K562 (cell line): ENCODE data around the gene DBNL. TPM values are rescaled to one million over a fixed set of nuclear protein-coding genes. Genes with fewer than 3 reads are reported as not detected.

Source experiments
- ARID1B ChIP-seq: fragments of 450-650 bp; IDR thresholded peaks from 2 replicates; pipeline ENCODE4 v1.6.1; 2016; ENCODE audit warnings: antibody characterized with exemption, mild to moderate bottlenecking, inconsistent platforms
- DNMT1 ChIP-seq: fragments of 450-650 bp; IDR thresholded peaks from 2 replicates; pipeline ENCODE4 v1.6.1; 2016; ENCODE audit warnings: antibody characterized with exemption, mild to moderate bottlenecking
- HCFC1 ChIP-seq: IDR thresholded peaks from 2 replicates; pipeline ENCODE4 v1.6.1; 2012; ENCODE audit warnings: low read depth, low read length, improper control_type of control experiment
- HDAC8 ChIP-seq: fragments of 450-650 bp; IDR thresholded peaks from 2 replicates; pipeline ENCODE4 v1.6.1; 2016; ENCODE audit warnings: mild to moderate bottlenecking, missing genetic modification characterization, moderate library complexity, missing compliant biosample characterization
- MAFK ChIP-seq: IDR thresholded peaks from 2 replicates; pipeline ENCODE4 v1.6.1; 2011; ENCODE audit warnings: low read length, improper control_type of control experiment
- SAFB2 ChIP-seq: fragments of 200-400 bp; formaldehyde crosslinking; IDR thresholded peaks from 2 replicates; pipeline ENCODE4 v1.6.1; 2018; ENCODE audit warnings: borderline replicate concordance, low read length, low read depth, moderate library complexity; ENCODE audit not compliant: severe bottlenecking
- SP1 ChIP-seq: sonication (generic); formaldehyde crosslinking; IDR thresholded peaks from 2 replicates; pipeline ENCODE4 v1.8.1; 2022; ENCODE audit warnings: mild to moderate bottlenecking, missing genetic modification reagents
- ZNF3 ChIP-seq: fragments of 250-450 bp; sonication (Bioruptor Pico); IDR thresholded peaks from 2 replicates; pipeline ENCODE4 v1.5.0; 2021; ENCODE audit warnings: mild to moderate bottlenecking, moderate library complexity
- ZNF436 ChIP-seq: fragments of 250-450, 450-650 bp; sonication (Bioruptor Pico); formaldehyde crosslinking; IDR thresholded peaks from 2 replicates; pipeline ENCODE4 v1.7.0; 2020; ENCODE audit warnings: mild to moderate bottlenecking
- ZNF79 ChIP-seq: fragments of 250-450 bp; sonication (Bioruptor Pico); IDR thresholded peaks from 2 replicates; pipeline ENCODE4 v1.4.0; 2020; ENCODE audit warnings: low read depth, mild to moderate bottlenecking, moderate library complexity
- polyA plus RNA-seq, 8 experiments: library from polyadenylated mRNA; depleted of rRNA in 4 of 8; stranded (reverse) in 5 of 8; unstranded in 3 of 8; fragments of >200 nt; fragmentation: Nextera tagmentation in 2 of 8; fragmentation: Illumina TruSeq in 1 of 8; extraction: Ambion mirVana in 2 of 8; extraction: Trizol in 1 of 8; gene quantifications; 2 replicates each; pipeline versions ENCODE4 v1.2.1 to v1.2.3, GENCODE V29; 2011 to 2014; ENCODE audit warnings: inconsistent platforms in 1 of 8, missing spikeins in 1 of 8
- total RNA-seq, 7 experiments: library from RNA; depleted of rRNA in 6 of 7; stranded (reverse); fragments of >200 nt in 6 of 7; fragmentation: Illumina TruSeq in 2 of 7; extraction: Trizol in 2 of 7; gene quantifications; 2 replicates each; pipeline versions ENCODE4 v1.2.1 to v1.2.3, GENCODE V29; 2011 to 2021; ENCODE audit warnings: low replicate concordance in 1 of 7
- TF ChIP-seq, protein P1 (sequence below): fragments of 450-650 bp; IDR thresholded peaks from 2 replicates; pipeline ENCODE4 v1.7.1; 2018; ENCODE audit warnings: mild to moderate bottlenecking, low read depth; ENCODE audit not compliant: partially characterized antibody
- TF ChIP-seq, protein P2 (sequence below): sonication (generic); formaldehyde crosslinking; IDR thresholded peaks from 2 replicates; pipeline ENCODE4 v1.8.0; 2023; ENCODE audit warnings: missing genetic modification reagents, mild to moderate bottlenecking, borderline replicate concordance
- TF ChIP-seq, protein P3 (sequence below): fragments of 450-650 bp; IDR thresholded peaks from 2 replicates; pipeline ENCODE4 v1.6.1; 2016; ENCODE audit warnings: borderline replicate concordance
- TF ChIP-seq, protein P4 (sequence below): fragments of 250-450 bp; sonication (Bioruptor Pico); IDR thresholded peaks from 2 replicates; pipeline ENCODE4 v1.8.0; 2021; ENCODE audit warnings: moderate library complexity, mild to moderate bottlenecking, inconsistent platforms

Gene DBNL
- total and polyA plus RNA-seq, 9 of the 15 experiments (the other 6 are each of a cell fraction or from before 2014, with no cell fraction given), result 1.9 to 65.1 (median 38.9) TPM

DNA sequence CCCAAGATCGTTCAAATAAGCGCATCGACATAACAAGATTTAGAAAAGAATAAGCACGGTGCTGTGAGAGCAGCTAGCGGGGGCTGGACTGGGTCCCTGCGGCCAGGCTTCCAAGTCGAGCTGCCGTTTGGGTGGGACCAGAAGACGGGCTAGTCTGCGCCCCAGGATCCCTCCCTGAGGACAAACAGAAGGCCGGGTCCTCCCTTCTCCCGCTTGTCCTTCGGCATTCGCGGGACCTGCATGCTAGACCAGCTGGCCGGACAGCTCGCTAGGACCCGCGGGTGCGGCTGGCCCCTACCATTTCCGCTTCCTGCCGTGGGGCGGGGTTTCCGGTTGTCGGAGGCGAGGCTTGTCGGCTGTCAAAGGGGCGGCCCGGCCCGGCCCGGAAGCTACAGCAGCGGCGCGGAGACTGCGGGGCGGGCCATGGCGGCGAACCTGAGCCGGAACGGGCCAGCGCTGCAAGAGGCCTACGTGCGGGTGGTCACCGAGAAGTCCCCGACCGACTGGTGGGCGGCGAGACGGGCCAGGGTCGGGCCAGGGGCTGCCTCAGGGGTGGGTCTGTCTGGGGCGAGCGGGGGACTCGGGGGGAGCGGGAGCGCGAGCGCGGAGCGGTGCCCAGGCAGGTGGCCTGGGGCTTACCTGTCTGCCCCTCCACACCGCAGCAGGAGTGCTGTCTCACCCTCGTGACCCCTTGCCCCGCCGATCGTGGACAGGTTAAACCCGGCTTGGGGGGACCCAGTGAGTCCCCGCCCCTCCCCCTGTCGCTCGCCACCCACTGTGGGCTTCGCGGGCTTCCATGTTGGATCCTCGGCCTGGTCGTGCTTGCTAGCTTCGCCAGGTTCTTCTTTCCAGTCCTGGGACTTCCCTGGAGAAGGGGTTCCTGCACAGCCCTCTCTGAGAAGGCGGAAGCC, at the start of gene DBNL (continued):
- TF ChIP-seq ZNF79 (CRISPR knock-in tag) (no peak), HDAC8 (no peak), ARID1B (no peak), SAFB2 (no peak), SP1 (CRISPR knock-in tag) (peak; percentile 78), MAFK (0 out of 2 replicates have a peak, but pooled peaks have one; percentile 16), ZNF3 (no peak), DNMT1 (no peak), ZNF436 (CRISPR knock-in tag) (no peak), HCFC1 (peak; percentile 71)
- TF ChIP-seq, protein P1, sequence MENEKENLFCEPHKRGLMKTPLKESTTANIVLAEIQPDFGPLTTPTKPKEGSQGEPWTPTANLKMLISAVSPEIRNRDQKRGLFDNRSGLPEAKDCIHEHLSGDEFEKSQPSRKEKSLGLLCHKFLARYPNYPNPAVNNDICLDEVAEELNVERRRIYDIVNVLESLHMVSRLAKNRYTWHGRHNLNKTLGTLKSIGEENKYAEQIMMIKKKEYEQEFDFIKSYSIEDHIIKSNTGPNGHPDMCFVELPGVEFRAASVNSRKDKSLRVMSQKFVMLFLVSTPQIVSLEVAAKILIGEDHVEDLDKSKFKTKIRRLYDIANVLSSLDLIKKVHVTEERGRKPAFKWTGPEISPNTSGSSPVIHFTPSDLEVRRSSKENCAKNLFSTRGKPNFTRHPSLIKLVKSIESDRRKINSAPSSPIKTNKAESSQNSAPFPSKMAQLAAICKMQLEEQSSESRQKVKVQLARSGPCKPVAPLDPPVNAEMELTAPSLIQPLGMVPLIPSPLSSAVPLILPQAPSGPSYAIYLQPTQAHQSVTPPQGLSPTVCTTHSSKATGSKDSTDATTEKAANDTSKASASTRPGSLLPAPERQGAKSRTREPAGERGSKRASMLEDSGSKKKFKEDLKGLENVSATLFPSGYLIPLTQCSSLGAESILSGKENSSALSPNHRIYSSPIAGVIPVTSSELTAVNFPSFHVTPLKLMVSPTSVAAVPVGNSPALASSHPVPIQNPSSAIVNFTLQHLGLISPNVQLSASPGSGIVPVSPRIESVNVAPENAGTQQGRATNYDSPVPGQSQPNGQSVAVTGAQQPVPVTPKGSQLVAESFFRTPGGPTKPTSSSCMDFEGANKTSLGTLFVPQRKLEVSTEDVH, result peak; percentile 88
- TF ChIP-seq, protein P2, sequence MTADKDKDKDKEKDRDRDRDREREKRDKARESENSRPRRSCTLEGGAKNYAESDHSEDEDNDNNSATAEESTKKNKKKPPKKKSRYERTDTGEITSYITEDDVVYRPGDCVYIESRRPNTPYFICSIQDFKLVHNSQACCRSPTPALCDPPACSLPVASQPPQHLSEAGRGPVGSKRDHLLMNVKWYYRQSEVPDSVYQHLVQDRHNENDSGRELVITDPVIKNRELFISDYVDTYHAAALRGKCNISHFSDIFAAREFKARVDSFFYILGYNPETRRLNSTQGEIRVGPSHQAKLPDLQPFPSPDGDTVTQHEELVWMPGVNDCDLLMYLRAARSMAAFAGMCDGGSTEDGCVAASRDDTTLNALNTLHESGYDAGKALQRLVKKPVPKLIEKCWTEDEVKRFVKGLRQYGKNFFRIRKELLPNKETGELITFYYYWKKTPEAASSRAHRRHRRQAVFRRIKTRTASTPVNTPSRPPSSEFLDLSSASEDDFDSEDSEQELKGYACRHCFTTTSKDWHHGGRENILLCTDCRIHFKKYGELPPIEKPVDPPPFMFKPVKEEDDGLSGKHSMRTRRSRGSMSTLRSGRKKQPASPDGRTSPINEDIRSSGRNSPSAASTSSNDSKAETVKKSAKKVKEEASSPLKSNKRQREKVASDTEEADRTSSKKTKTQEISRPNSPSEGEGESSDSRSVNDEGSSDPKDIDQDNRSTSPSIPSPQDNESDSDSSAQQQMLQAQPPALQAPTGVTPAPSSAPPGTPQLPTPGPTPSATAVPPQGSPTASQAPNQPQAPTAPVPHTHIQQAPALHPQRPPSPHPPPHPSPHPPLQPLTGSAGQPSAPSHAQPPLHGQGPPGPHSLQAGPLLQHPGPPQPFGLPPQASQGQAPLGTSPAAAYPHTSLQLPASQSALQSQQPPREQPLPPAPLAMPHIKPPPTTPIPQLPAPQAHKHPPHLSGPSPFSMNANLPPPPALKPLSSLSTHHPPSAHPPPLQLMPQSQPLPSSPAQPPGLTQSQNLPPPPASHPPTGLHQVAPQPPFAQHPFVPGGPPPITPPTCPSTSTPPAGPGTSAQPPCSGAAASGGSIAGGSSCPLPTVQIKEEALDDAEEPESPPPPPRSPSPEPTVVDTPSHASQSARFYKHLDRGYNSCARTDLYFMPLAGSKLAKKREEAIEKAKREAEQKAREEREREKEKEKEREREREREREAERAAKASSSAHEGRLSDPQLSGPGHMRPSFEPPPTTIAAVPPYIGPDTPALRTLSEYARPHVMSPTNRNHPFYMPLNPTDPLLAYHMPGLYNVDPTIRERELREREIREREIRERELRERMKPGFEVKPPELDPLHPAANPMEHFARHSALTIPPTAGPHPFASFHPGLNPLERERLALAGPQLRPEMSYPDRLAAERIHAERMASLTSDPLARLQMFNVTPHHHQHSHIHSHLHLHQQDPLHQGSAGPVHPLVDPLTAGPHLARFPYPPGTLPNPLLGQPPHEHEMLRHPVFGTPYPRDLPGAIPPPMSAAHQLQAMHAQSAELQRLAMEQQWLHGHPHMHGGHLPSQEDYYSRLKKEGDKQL (CRISPR knock-in tag), result no peak
- TF ChIP-seq, protein P3, sequence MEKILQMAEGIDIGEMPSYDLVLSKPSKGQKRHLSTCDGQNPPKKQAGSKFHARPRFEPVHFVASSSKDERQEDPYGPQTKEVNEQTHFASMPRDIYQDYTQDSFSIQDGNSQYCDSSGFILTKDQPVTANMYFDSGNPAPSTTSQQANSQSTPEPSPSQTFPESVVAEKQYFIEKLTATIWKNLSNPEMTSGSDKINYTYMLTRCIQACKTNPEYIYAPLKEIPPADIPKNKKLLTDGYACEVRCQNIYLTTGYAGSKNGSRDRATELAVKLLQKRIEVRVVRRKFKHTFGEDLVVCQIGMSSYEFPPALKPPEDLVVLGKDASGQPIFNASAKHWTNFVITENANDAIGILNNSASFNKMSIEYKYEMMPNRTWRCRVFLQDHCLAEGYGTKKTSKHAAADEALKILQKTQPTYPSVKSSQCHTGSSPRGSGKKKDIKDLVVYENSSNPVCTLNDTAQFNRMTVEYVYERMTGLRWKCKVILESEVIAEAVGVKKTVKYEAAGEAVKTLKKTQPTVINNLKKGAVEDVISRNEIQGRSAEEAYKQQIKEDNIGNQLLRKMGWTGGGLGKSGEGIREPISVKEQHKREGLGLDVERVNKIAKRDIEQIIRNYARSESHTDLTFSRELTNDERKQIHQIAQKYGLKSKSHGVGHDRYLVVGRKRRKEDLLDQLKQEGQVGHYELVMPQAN, result peak; percentile 83
- TF ChIP-seq, protein P4, sequence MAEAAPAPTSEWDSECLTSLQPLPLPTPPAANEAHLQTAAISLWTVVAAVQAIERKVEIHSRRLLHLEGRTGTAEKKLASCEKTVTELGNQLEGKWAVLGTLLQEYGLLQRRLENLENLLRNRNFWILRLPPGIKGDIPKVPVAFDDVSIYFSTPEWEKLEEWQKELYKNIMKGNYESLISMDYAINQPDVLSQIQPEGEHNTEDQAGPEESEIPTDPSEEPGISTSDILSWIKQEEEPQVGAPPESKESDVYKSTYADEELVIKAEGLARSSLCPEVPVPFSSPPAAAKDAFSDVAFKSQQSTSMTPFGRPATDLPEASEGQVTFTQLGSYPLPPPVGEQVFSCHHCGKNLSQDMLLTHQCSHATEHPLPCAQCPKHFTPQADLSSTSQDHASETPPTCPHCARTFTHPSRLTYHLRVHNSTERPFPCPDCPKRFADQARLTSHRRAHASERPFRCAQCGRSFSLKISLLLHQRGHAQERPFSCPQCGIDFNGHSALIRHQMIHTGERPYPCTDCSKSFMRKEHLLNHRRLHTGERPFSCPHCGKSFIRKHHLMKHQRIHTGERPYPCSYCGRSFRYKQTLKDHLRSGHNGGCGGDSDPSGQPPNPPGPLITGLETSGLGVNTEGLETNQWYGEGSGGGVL (CRISPR knock-in tag), result no peak
